Measurements from ENCODE around the gene NIN. TPM values are rescaled to one million over a fixed set of nuclear protein-coding genes. Genes with fewer than 3 reads are reported as not detected.

NIN gene
- total RNA-seq, 1 donor from 2014 or later, result 29.5 TPM

GRCh38 chr14:50785457-50786063 lies 45.4 kb downstream of the NIN start:
- TF ChIP-seq POLR2A (IDR thresholded peaks at IDR 0.05) (no peak), POLR2AphosphoS5 (IDR thresholded peaks at IDR 0.05; ENCODE audit: insufficient read depth in 1 of 2, low read depth in 1 of 2) (no peak)
- TF ChIP-seq, protein P1, sequence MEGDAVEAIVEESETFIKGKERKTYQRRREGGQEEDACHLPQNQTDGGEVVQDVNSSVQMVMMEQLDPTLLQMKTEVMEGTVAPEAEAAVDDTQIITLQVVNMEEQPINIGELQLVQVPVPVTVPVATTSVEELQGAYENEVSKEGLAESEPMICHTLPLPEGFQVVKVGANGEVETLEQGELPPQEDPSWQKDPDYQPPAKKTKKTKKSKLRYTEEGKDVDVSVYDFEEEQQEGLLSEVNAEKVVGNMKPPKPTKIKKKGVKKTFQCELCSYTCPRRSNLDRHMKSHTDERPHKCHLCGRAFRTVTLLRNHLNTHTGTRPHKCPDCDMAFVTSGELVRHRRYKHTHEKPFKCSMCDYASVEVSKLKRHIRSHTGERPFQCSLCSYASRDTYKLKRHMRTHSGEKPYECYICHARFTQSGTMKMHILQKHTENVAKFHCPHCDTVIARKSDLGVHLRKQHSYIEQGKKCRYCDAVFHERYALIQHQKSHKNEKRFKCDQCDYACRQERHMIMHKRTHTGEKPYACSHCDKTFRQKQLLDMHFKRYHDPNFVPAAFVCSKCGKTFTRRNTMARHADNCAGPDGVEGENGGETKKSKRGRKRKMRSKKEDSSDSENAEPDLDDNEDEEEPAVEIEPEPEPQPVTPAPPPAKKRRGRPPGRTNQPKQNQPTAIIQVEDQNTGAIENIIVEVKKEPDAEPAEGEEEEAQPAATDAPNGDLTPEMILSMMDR (IDR thresholded peaks at IDR 0.05), result no peak
- no peak overlapping the region for H3K27ac ChIP-seq
- intact Hi-C loops (cut with DNase I), result no loop called here

DNA sequence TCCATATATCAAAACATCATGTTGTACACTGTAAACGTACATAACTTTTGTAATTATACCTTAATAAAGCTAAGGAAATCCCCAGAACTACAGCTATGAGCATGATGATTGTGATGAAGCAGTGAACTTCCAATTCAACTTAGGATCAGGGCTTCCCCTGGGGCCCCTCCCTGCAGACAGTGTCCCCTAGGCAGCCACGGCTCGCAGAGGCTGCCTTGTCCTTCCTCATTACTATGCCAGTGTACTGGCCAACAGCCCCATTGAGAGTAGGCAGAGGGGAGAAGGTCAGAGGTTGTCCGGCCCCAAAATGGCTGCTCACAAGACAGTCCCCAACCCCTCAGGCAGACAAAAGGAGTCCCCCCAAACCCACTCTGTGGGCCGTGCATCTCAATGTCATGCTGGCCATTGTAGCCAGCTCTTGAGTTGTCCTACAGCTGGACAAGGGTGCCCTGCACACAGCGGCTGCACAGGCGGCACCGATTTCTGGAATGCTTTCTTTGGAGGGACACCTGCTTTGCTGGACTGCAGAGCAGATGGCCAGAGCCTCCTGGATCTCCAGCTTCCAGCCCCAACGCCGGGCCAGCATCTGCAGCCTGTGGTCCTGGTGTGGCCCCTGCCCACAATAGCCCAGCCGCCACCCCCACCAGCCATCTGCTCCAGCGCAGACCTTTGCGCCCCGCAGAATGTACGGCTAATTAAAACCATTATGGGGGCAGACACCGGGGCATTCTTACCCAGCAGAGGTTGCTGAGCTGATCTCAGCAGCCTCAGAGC lies 46.1 kb downstream of the NIN start:
- Histone ChIP-seq H3K9me3 (no peaks in the 10 kb centered on the region), H3K4me1 (peaks cover 5% of the 10 kb centered on the region), H3K36me3 (peaks cover 0 to under 1% of the 10 kb centered on the region in 2 donors), H3K4me3 (no peak overlapping the region), H3K27me3 (no peaks in the 10 kb centered on the region), H3K27ac (no peak overlapping the region)
- intact Hi-C loops (cut with DNase I), result no loop called here
- TF ChIP-seq, protein P1 (IDR thresholded peaks at IDR 0.05), result no peak
- TF ChIP-seq POLR2AphosphoS5 (IDR thresholded peaks at IDR 0.05; ENCODE audit: insufficient read depth in 1 of 2, low read depth in 1 of 2), result no peak
- no peak for TF ChIP-seq POLR2A (IDR thresholded peaks at IDR 0.05)
- no peak for DNase-seq (ENCODE audit: extremely low spot score in 2 of 2)

More at GRCh38 chr14:50785457-50786063, 45.4 kb downstream of the NIN start:
- H3K9me3 ChIP-seq, result no peaks in the 10 kb centered on the region
- peaks cover 0 to 7% of the 10 kb centered on the region in 2 donors for H3K36me3 ChIP-seq
- H3K4me1 ChIP-seq, result peaks cover 5% of the 10 kb centered on the region
- no peak for DNase-seq (ENCODE audit: extremely low spot score in 2 of 2)
- no peaks in the 10 kb centered on the region for H3K27me3 ChIP-seq
- H3K4me3 ChIP-seq, result no peak overlapping the region

GRCh38 chr14:50783563-50783962 lies 47.4 kb downstream of the NIN start:
- Histone ChIP-seq H3K9me3 (no peaks in the 10 kb centered on the region), H3K4me1 (peaks cover 9% of the 10 kb centered on the region), H3K4me3 (no peak overlapping the region), H3K27me3 (no peaks in the 10 kb centered on the region), H3K36me3 (no peaks in the 10 kb centered on the region), H3K27ac (no peak overlapping the region)
- intact Hi-C loops (cut with DNase I), result no loop called here
- TF ChIP-seq, protein P1 (IDR thresholded peaks at IDR 0.05), result no peak
- no peak for TF ChIP-seq POLR2A (IDR thresholded peaks at IDR 0.05)
- no peak for TF ChIP-seq POLR2AphosphoS5 (IDR thresholded peaks at IDR 0.05; ENCODE audit: insufficient read depth in 1 of 2, low read depth in 1 of 2)
- DNase-seq (ENCODE audit: extremely low spot score in 2 of 2), result no peak

GRCh38 chr14:50780393-50780792 lies 50.6 kb downstream of the NIN start:
- no peaks in the 10 kb centered on the region for H3K27me3 ChIP-seq
- no peaks in the 10 kb centered on the region for H3K36me3 ChIP-seq
- intact Hi-C loops (cut with DNase I), result no loop called here
- DNase-seq (ENCODE audit: extremely low spot score in 2 of 2), result no peak
- H3K9me3 ChIP-seq, result no peaks in the 10 kb centered on the region
- no peak overlapping the region for H3K4me3 ChIP-seq
- no peak overlapping the region for H3K27ac ChIP-seq
- peaks cover 20% of the 10 kb centered on the region for H3K4me1 ChIP-seq
- TF ChIP-seq, protein P1 (IDR thresholded peaks at IDR 0.05), result no peak
- no peak for TF ChIP-seq POLR2A (IDR thresholded peaks at IDR 0.05)
- no peak for TF ChIP-seq POLR2AphosphoS5 (IDR thresholded peaks at IDR 0.05; ENCODE audit: insufficient read depth in 1 of 2, low read depth in 1 of 2)

Data from vagina (tissue), 2 donors.